Stomach (tissue), 4 donors: Measurements from ENCODE around the gene CLDN20.
"Not testable (repeated sequence)": the region's sequence is repeated elsewhere in the genome, so short reads cannot be mapped to it uniquely, and the experiment has no call there.

Experiments used
- CTCF ChIP-seq, 7 experiments: fragments of 450-650 bp in 4 of 7; fragments of 200-600 bp in 3 of 7; sonication (generic) in 3 of 7; IDR thresholded peaks; one replicate each; pipeline ENCODE4 v1.5.1; 2016 to 2019; ENCODE audit warnings: antibody characterized with exemption in 7 of 7, control low read depth in 2 of 7, mild to moderate bottlenecking in 1 of 7
- EP300 ChIP-seq: sonication (generic); formaldehyde crosslinking; IDR thresholded peaks from one replicate; pipeline ENCODE4 v1.6.1; 2017; ENCODE audit warnings: antibody characterized with exemption
- POLR2A ChIP-seq, 4 donors: fragments of 450-650 bp; IDR thresholded peaks; one replicate each; pipeline ENCODE4 v1.6.1; 2016; ENCODE audit warnings: antibody characterized with exemption in 4 of 4, control low read depth in 2 of 4, mild to moderate bottlenecking in 1 of 4, moderate library complexity in 1 of 4
- POLR2AphosphoS5 ChIP-seq, 3 donors: sonication (generic); formaldehyde crosslinking; IDR thresholded peaks; one replicate each; pipeline ENCODE4 v1.6.1; 2016; ENCODE audit warnings: antibody characterized with exemption in 3 of 3

- TF ChIP-seq POLR2A (IDR thresholded peaks at IDR 0.05); CTCF (IDR thresholded peaks at IDR 0.05); POLR2AphosphoS5 (IDR thresholded peaks at IDR 0.05); EP300: not testable (repeated sequence)
These were observed 32.8 kb upstream of the CLDN20 start for GRCh38 chr6:155230975-155231374.
